Spleen (tissue), 7 donors: ENCODE results near the gene RAB27A.

Experiments
- CTCF ChIP-seq, 11 experiments: fragments of 200-600 bp in 7 of 11; fragments of 450-650 bp in 4 of 11; sonication (generic) in 4 of 11; IDR thresholded peaks in 8 of 11; conservative IDR thresholded peaks in 3 of 11; 1 replicate in 7 of 11; 2 replicates in 4 of 11; pipeline versions ENCODE4 v1.4.0 to v1.8.0; 2016 to 2021; ENCODE audit warnings: antibody characterized with exemption in 11 of 11, inconsistent platforms in 4 of 11, mild to moderate bottlenecking in 1 of 11
- POLR2A ChIP-seq, 3 donors: fragments of 450-650 bp; IDR thresholded peaks; one replicate each; pipeline ENCODE4 v1.5.1; 2017; ENCODE audit warnings: antibody characterized with exemption in 3 of 3, mild to moderate bottlenecking in 1 of 3
- POLR2AphosphoS5 ChIP-seq, 3 donors: sonication (generic); formaldehyde crosslinking; IDR thresholded peaks; one replicate each; pipeline ENCODE4 v1.5.1; 2017; ENCODE audit warnings: antibody characterized with exemption in 3 of 3
- donor health status: DM: no; HTN: no; CAD: no; lungs with moderate emphysema.
- donor health status: DM: no; HTN: no; CAD: no.
- donor health status: DM: no; HTN: no; CAD: no.

GRCh38 chr15:55186331-55186730, 103.3 kb downstream of the RAB27A start:
- TF ChIP-seq POLR2AphosphoS5 (IDR thresholded peaks at IDR 0.05), result no peak
- no peak for TF ChIP-seq POLR2A (IDR thresholded peaks at IDR 0.05)
- no peak for TF ChIP-seq CTCF (IDR thresholded peaks at IDR 0.05 in 8 of 11, conservative IDR thresholded peaks at IDR 0.05 in 3 of 11)
